Measurements from ENCODE around the gene PPP1R13B.

- TF ChIP-seq, protein P1, sequence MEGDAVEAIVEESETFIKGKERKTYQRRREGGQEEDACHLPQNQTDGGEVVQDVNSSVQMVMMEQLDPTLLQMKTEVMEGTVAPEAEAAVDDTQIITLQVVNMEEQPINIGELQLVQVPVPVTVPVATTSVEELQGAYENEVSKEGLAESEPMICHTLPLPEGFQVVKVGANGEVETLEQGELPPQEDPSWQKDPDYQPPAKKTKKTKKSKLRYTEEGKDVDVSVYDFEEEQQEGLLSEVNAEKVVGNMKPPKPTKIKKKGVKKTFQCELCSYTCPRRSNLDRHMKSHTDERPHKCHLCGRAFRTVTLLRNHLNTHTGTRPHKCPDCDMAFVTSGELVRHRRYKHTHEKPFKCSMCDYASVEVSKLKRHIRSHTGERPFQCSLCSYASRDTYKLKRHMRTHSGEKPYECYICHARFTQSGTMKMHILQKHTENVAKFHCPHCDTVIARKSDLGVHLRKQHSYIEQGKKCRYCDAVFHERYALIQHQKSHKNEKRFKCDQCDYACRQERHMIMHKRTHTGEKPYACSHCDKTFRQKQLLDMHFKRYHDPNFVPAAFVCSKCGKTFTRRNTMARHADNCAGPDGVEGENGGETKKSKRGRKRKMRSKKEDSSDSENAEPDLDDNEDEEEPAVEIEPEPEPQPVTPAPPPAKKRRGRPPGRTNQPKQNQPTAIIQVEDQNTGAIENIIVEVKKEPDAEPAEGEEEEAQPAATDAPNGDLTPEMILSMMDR (IDR thresholded peaks at IDR 0.05; ENCODE audit: poor library complexity), result no peak
- TF ChIP-seq EZH2 (IDR thresholded peaks at IDR 0.05; ENCODE audit: borderline replicate concordance), result no peak
Measured at GRCh38 chr14:103705118-103705503, 142.3 kb downstream of the PPP1R13B start.
